Tibial artery (tissue), 4 donors: Measurements from ENCODE around the gene HES1.

Source experiments
- DNase-seq, 2 donors: peaks; one replicate each; pipeline ENCODE4 v3.0.0-alpha.2; 2019
- H3K27ac ChIP-seq, 2 donors: fragments of 200-600 bp; sonication (generic) in 1 of 2; 1 replicate in 1 of 2; 2 replicates in 1 of 2; pipeline ENCODE4 v1.5.1; 2018 to 2019; ENCODE audit warnings: mild to moderate bottlenecking in 1 of 2
- H3K27me3 ChIP-seq, 2 donors: fragments of 200-600 bp; sonication (generic) in 1 of 2; one replicate each; pipeline versions ENCODE4 v1.5.1 to v1.6.0; 2016 to 2019
- H3K36me3 ChIP-seq, 3 donors: fragments of 200-600 bp; sonication (generic) in 2 of 3; one replicate each; pipeline ENCODE4 v1.5.1; 2016 to 2019; ENCODE audit warnings: mild to moderate bottlenecking in 2 of 3
- H3K4me1 ChIP-seq, 4 donors: fragments of 200-600 bp; sonication (generic) in 2 of 4; 1 replicate in 3 of 4; 2 replicates in 1 of 4; pipeline ENCODE4 v1.5.1; 2016 to 2019
- H3K4me3 ChIP-seq, 2 donors: fragments of 200-600 bp; sonication (generic) in 1 of 2; 1 replicate in 1 of 2; 2 replicates in 1 of 2; pipeline ENCODE4 v1.5.1; 2018 to 2019; ENCODE audit warnings: mild to moderate bottlenecking in 2 of 2
- H3K9me3 ChIP-seq, 3 donors: fragments of 200-600 bp; sonication (generic) in 1 of 3; one replicate each; pipeline ENCODE4 v1.5.1; 2016 to 2019
- intact Hi-C: fragments of 100-400 bp; cut with DNase I; formaldehyde crosslinking; loops from one replicate; pipeline ENCODE4 v1.15.0; 2023; ENCODE audit warnings: low total_unique reads
- TF ChIP-seq, protein P1 (sequence below), 2 experiments: fragments of 200-600 bp in 1 of 2; fragments of 450-650 bp in 1 of 2; IDR thresholded peaks; one replicate each; pipeline ENCODE4 v1.5.1; 2017 to 2019; ENCODE audit warnings: antibody characterized with exemption in 2 of 2, mild to moderate bottlenecking in 1 of 2, moderate library complexity in 1 of 2

Gene HES1

DNA sequence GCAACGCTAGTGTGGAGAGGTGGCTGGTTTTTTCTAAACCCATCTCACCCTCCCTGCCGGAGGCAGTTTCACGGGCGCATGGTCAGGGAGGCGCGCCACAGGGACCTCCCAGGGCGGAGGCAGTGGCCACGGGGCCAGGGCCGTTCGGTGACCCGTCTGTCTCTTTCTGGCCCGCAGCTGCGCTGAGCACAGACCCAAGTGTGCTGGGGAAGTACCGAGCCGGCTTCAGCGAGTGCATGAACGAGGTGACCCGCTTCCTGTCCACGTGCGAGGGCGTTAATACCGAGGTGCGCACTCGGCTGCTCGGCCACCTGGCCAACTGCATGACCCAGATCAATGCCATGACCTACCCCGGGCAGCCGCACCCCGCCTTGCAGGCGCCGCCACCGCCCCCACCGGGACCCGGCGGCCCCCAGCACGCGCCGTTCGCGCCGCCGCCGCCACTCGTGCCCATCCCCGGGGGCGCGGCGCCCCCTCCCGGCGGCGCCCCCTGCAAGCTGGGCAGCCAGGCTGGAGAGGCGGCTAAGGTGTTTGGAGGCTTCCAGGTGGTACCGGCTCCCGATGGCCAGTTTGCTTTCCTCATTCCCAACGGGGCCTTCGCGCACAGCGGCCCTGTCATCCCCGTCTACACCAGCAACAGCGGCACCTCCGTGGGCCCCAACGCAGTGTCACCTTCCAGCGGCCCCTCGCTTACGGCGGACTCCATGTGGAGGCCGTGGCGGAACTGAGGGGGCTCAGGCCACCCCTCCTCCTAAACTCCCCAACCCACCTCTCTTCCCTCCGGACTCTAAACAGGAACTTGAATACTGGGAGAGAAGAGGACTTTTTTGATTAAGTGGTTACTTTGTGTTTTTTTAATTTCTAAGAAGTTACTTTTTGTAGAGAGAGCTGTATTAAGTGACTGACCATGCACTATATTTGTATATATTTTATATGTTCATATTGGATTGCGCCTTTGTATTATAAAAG, 1.8 kb downstream of the HES1 start:
- no peaks in the 10 kb centered on the region for H3K27me3 ChIP-seq
- TF ChIP-seq, protein P1, sequence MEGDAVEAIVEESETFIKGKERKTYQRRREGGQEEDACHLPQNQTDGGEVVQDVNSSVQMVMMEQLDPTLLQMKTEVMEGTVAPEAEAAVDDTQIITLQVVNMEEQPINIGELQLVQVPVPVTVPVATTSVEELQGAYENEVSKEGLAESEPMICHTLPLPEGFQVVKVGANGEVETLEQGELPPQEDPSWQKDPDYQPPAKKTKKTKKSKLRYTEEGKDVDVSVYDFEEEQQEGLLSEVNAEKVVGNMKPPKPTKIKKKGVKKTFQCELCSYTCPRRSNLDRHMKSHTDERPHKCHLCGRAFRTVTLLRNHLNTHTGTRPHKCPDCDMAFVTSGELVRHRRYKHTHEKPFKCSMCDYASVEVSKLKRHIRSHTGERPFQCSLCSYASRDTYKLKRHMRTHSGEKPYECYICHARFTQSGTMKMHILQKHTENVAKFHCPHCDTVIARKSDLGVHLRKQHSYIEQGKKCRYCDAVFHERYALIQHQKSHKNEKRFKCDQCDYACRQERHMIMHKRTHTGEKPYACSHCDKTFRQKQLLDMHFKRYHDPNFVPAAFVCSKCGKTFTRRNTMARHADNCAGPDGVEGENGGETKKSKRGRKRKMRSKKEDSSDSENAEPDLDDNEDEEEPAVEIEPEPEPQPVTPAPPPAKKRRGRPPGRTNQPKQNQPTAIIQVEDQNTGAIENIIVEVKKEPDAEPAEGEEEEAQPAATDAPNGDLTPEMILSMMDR (IDR thresholded peaks at IDR 0.05): peak; percentile 28 to 55
- peak overlapping the region; percentile 67 to 90 for H3K4me3 ChIP-seq
- no peaks in the 10 kb centered on the region for H3K9me3 ChIP-seq
- DNase-seq: peak in 1 of 2 donors; percentile 69
- peaks cover 0 to 62% (median 48%) of the 10 kb centered on the region in 4 donors for H3K4me1 ChIP-seq
- peak overlapping the region; percentile 90 to 99 for H3K27ac ChIP-seq
- H3K36me3 ChIP-seq: peaks cover 0 to 5% (median 0%) of the 10 kb centered on the region in 3 donors
- intact Hi-C loops: loop anchor here (5.0 to 10.0 kb wide), 3 partner anchors 135 to 447 kb away; no protein-coding TSS in a partner anchor

DNA sequence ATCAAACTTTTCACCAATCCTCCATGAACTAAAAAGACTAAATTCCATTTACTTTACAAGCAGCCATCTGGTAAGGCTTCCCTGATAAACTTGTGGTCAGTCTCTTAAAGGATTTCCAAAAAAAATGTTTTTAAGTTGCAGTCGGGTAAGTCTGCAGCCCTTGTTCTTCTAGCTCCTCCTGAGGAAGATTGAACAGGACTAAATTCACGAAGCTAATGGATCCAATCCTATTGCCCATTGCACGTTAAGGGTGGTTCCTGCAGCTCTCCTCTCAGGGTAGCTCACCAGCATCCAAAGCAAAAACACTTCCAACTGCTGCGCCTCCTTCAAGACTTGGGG, 2.8 kb downstream of the HES1 start:
- TF ChIP-seq, protein P1 (IDR thresholded peaks at IDR 0.05): no peak
- H3K4me1 ChIP-seq: peaks cover 0 to 54% (median 44%) of the 10 kb centered on the region in 4 donors
- no peaks in the 10 kb centered on the region for H3K27me3 ChIP-seq
- peaks cover 0 to 5% (median 0%) of the 10 kb centered on the region in 3 donors for H3K36me3 ChIP-seq
- H3K4me3 ChIP-seq: peak overlapping the region; percentile 67 to 90
- DNase-seq: no peak
- intact Hi-C loops: loop anchor here (5.0 to 10.0 kb wide), 3 partner anchors 134 to 446 kb away; no protein-coding TSS in a partner anchor
- H3K9me3 ChIP-seq: no peaks in the 10 kb centered on the region
- H3K27ac ChIP-seq: peak overlapping the region; percentile 90 to 99

DNA sequence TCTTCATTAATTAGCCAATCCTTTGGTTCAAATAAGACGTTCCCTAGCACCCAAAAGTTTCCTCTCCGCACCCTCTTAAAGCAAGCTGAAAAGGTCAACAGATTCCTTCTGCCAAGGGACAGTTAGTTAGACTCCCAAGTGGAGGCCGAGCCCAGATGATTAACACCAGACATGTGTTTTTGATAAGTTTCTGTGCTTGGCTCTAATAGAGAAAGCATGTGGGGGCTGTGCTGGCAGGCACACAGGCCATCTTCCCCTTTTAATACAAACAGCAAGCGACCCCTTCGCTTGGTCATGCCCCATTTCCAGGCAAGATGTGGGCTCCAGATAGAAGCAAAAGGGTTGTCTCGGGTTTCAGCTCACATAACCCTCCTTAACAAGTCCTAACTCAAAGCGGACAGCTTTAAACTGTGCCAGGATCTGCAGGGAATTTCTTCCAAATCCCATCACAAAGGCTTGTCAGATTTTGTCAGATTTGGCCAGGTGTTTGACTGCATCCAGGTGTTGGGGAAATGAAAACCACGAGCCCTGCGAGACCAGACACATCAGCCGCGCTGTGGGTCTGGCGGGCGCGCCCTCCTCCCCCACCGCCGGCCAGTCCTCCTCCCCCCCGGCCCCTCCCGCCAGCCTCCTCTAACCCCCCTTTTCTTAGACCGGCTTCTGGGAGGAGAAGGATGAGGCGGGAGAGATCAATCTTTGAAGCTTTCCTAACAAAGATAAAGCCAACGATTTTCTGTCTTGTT, 3.3 kb downstream of the HES1 start:
- TF ChIP-seq, protein P1 (IDR thresholded peaks at IDR 0.05): no peak
- Histone ChIP-seq H3K27ac (peak overlapping the region; percentile 90 to 99), H3K4me3 (peak overlapping the region; percentile 67 to 90), H3K36me3 (peaks cover 0 to 5% (median 0%) of the 10 kb centered on the region in 3 donors), H3K4me1 (peaks cover 0 to 52% (median 44%) of the 10 kb centered on the region in 4 donors), H3K27me3 (no peaks in the 10 kb centered on the region), H3K9me3 (no peaks in the 10 kb centered on the region)
- DNase-seq: peak in 1 of 2 donors; percentile 25
- intact Hi-C loops: loop anchor here (5.0 to 10.0 kb wide), 3 partner anchors 133 to 446 kb away; no protein-coding TSS in a partner anchor

DNA sequence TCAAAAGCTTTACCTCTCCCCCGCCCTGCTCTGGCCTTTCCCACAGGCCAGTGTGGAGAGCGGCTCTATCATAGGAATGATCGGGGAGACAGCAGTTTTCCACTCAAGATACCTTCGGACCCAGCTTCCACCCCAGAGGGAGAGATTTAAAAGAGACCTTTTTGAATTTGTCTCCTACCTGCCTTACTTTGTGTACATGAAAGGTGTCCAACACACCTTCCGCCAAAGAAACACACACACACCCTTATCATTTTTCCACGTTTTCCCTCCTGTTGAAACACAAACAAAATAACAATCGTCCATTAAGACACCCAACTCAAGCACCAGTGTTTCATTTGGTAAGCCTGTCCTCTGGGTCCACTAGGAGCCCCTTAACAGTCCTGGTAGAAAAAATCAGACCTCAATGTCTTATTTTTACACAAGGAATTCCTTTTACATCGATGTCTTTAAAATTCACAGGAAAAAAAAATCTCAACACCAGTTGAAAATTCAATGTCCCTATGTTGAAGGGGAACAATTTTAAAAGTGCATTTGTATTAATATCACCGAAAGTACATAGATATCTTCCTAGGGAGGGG, 4.0 kb downstream of the HES1 start:
- peaks cover 0 to 5% (median 0%) of the 10 kb centered on the region in 3 donors for H3K36me3 ChIP-seq
- H3K4me3 ChIP-seq: peak overlapping the region in 1 of 2 donors; percentile 90
- DNase-seq: no peak
- H3K4me1 ChIP-seq: peaks cover 0 to 52% (median 44%) of the 10 kb centered on the region in 4 donors
- TF ChIP-seq, protein P1 (IDR thresholded peaks at IDR 0.05): no peak
- intact Hi-C loops: loop anchor here (5.0 to 10.0 kb wide), 4 partner anchors 132 to 445 kb away; no protein-coding TSS in a partner anchor
- no peaks in the 10 kb centered on the region for H3K9me3 ChIP-seq
- H3K27me3 ChIP-seq: no peaks in the 10 kb centered on the region
- H3K27ac ChIP-seq: peak overlapping the region; percentile 90 to 99
